ENCODE results near the gene TCF12. TPM values are rescaled to one million over a fixed set of nuclear protein-coding genes. Genes with fewer than 3 reads are reported as not detected.

The TCF12 gene
- total RNA-seq, 4 donors from 2014 or later = 93.9 to 165 (median 111) TPM

DNA sequence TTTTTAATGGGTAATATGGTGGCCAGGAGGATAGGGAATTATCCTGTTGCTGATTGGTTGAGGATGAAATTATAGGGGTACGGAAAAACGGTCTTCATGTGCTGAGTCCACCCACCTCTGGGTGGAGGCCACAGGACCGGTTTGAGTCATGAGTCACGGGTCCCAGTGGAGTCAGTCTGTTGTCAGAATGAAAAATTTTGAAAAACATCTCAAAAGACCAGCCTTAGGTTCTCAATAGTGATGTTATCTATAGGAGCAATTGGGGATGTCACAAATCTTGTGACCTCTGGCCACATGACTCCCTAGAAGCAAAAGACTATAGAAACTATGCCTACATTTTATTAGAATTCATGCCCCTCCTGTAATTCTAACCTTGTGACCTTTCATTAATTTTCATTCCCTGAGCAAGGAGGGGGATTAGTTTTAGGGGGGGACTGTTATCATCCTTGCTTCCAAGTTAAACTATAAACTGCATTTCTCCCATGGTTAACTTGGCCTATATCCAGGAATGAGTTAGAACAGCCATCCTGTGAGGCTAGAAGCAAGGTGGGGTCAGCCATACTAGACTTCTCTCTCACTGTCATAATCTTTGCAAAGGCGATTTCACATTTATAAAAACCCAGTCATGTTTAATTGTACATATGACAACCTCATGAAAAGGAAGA, 101.2 kb downstream of the TCF12 start:
- TF ChIP-seq, protein P1, sequence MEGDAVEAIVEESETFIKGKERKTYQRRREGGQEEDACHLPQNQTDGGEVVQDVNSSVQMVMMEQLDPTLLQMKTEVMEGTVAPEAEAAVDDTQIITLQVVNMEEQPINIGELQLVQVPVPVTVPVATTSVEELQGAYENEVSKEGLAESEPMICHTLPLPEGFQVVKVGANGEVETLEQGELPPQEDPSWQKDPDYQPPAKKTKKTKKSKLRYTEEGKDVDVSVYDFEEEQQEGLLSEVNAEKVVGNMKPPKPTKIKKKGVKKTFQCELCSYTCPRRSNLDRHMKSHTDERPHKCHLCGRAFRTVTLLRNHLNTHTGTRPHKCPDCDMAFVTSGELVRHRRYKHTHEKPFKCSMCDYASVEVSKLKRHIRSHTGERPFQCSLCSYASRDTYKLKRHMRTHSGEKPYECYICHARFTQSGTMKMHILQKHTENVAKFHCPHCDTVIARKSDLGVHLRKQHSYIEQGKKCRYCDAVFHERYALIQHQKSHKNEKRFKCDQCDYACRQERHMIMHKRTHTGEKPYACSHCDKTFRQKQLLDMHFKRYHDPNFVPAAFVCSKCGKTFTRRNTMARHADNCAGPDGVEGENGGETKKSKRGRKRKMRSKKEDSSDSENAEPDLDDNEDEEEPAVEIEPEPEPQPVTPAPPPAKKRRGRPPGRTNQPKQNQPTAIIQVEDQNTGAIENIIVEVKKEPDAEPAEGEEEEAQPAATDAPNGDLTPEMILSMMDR (IDR thresholded peaks at IDR 0.05) = no peak
- no peak for DNase-seq (ENCODE audit: low spot score)
- no peak for ATAC-seq (ENCODE audit: low FRiP score)

DNA sequence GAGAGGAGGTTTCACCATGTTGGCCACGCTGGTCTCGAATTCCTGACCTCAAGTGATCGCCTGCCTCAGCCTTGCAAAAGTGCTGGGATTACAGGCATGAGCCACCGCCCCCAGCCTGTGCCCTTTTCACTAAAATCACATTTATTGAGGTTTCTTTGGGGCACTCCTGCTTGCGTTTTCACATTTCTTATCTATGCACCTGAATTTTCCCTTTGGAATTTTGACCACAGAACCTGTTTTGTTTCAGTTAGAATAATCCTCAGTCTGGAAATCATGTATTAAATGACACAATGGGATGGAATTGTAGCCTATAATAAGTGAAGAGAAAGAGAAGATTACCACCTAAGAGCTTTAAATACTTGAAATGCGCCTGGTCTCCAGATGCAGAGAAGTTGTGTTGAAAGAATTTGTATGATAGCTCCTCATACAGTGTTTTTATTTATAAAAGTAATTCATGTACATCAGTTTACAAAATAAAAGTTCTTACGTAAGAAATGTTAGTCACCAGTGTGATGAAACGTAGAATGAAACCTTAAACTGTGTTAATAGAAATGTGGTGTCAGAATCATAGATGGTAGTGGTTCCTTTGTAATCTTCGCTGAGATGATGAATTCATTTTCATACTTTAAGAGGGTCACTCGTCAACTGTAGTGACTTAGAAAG, 107.0 kb downstream of the TCF12 start:
- DNase-seq (ENCODE audit: low spot score) = no peak
- ATAC-seq (ENCODE audit: low FRiP score) = no peak
- TF ChIP-seq, protein P1 (IDR thresholded peaks at IDR 0.05) = no peak

DNA sequence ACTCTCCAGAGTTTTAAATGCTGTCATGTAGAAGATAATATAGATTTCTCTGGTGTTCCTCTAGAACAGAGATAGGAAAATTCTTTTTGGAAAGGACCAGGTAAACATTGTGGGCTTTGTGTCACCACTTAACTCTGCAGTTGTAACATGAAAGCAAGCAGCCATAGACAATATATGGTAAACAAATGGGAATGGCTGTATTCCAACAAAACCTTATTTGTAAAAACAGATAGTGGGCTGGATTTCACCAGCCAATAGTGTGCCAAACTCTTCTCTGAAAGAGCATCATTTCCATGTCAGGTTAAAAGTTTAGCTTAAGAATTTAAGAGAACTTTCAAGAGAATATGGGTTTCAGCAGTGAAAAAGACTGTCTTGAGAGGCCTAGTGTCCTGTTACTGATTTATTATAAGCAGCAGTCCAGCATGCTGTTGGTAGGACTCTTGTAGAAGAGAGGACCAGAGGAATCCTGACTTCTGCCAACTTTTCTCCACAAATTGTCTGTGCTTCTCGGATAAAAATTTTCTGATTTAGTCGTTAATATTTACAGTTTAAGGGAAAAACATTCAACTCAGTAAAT, 107.7 kb downstream of the TCF12 start:
- DNase-seq (ENCODE audit: low spot score) = no peak
- TF ChIP-seq, protein P1 (IDR thresholded peaks at IDR 0.05) = no peak
- no peak for ATAC-seq (ENCODE audit: low FRiP score)

DNA sequence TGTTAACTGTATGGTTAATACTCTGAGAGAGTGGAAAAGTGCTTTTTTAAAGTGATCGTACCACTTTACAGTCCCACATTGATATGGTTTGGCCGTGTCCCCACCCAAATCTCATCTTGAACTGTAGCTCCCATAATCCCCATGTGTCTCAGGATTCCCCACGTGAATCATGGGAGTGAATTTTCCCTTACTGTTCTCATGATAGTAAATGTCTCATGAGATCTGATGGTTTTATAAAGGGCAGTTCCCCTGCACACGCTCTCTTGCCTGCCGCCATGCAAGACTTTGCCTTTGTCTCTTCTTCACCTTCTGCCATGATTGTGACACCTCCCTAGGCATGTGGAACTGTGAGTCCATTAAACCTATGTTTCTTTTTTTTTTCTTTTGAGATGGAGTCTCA, 109.2 kb downstream of the TCF12 start:
- no peak for ATAC-seq (ENCODE audit: low FRiP score)
- TF ChIP-seq, protein P1 (IDR thresholded peaks at IDR 0.05) = no peak
- DNase-seq (ENCODE audit: low spot score) = no peak

DNA sequence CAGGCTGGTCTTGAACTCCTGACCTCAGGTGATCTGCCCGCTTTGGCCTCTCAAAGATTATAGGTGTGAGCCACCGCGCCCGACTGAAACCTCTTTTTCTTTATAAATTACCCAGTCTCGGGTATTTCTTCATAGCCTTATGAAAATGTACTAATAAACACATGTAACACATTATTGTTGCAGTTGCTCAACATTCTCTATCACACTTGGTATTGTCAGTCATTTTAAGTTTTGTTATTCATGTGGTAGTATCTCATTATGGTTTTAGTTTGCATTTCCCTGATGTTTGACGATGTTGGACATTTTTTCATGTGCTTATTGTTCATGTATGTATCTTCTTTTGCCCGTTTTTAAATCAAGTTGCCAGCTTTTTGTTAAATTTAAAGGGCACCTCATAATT, 109.7 kb downstream of the TCF12 start:
- ATAC-seq (ENCODE audit: low FRiP score) (no peak), DNase-seq (ENCODE audit: low spot score) (no peak)
- TF ChIP-seq, protein P1 (IDR thresholded peaks at IDR 0.05) = no peak

DNA sequence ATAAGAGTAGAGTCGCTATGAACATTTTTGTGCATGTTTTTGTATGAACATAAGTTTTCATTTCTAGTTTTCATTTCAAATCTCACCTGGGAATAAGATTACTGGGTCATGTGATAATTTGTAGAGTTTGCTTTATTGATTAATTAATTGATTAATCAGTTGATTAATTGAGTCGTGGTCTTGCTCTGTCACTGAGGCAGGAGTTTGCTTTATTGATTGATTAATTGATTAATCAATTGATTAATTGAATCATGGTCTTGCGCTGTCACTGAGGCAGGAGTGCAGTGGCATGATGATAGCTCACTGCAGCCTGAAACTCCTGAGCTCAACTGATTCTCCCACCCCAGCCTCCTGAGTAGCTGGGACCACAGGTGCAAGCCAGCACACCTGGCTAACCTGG, 111.6 kb downstream of the TCF12 start:
- ATAC-seq (ENCODE audit: low FRiP score) (no peak), DNase-seq (ENCODE audit: low spot score) (no peak)
- TF ChIP-seq, protein P1 (IDR thresholded peaks at IDR 0.05) = no peak
